NCI-H526 treated with DMSO at 0.1 percent for 48 hours (cell line): Measurements from ENCODE around the gene LDB2.

Experiments
- DNase-seq: peaks from one replicate; lab custom pipeline; 2025; lab: John Stamatoyannopoulos, UW

Gene LDB2

GRCh38 chr4:16721613-16722291 lies 176.7 kb downstream of the LDB2 start:
- no peak for DNase-seq

- DNase-seq: no peak
Observed at GRCh38 chr4:16720761-16721160, 177.7 kb downstream of the LDB2 start.

DNA sequence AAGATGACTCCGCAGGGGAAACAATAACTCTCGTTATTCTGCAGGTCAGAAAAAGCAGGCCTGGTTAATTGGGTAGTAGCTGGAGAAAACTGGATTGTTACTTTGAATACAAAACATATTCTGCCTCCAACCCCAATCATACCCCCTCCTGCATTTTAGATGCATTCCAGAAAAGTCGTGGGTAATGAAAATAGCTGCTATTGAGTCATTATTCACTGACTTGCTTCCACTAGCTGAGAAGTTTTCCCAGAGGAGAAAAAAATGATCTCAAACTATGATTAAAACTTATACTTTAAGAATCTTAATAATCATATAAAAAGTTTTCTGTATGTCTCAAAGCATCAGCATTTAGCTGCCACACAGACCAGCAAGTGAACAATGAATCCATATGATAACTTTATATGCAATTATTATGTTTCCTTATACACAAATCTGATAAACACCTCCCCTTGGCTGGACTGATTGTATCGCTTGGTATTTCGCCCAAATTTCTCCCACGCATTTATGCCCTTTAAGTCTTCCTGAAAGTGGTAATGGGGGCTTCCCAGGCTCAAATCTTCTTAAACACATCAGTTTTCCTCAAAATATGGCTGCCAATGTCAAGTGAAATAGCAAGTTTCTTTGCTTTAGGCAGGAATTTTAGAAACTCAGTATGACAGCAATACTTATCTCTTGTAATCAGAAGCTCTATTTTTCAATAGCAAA lies 181.0 kb downstream of the LDB2 start:
- no peak for DNase-seq

- DNase-seq: no peak
Observed at GRCh38 chr4:16715482-16715881, 183.0 kb downstream of the LDB2 start.

DNA sequence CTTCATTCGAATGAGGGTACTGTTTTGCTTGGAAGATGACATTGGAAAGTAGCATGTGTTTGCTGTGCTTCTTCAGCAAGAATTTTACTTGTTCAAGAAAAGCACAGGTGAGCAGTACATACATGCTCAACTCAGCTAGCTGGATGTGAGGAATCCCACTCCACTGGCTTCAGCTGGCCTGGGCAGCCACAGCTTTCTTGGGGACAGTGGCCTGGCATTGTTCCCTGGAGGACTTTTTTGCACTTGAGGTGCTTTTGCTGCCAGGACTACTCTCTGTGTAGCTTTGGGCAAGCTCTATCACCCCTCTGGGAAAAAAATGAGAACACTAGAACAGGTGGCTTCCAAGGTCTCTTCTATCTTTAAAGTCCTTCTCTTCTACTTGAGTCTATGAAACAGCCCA lies 184.3 kb downstream of the LDB2 start:
- no peak for DNase-seq

DNA sequence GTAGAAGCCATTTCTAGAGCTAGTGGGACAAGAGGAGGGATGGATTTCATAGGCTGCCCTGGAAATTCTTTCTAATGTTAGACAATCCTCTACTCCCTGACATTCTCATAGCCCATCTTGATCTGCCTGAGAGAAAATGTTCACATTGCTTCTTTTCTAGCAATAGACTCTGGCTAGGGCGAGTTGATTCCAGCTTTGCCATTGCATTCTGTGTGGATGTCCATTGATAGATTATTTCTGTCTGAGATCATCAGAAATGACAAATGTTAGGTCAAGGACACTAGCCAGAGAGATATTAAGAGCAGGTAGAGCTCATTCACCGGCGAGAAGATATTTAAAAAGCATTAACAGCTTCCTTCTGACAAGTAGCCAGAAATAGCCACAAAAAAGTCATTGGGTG lies 184.7 kb downstream of the LDB2 start:
- DNase-seq: no peak

DNA sequence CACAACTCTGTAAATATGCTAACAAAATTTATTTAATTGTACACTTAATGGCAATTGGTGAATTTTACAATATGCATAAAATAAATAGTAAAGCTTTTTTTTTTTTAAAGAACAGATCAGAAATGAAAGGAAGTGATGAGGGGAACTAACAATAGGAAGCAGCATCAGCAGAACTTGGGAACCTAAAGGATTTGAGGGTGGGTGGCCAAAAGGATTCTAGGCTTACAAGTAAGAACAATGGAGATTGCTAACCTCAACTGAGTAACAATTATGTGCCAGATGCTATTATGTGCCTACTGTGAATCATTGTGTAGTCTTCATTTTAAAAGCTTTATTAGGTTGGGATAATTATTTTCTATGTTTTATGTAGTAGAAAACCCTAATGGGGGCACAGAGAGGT lies 185.2 kb downstream of the LDB2 start:
- no peak for DNase-seq

DNA sequence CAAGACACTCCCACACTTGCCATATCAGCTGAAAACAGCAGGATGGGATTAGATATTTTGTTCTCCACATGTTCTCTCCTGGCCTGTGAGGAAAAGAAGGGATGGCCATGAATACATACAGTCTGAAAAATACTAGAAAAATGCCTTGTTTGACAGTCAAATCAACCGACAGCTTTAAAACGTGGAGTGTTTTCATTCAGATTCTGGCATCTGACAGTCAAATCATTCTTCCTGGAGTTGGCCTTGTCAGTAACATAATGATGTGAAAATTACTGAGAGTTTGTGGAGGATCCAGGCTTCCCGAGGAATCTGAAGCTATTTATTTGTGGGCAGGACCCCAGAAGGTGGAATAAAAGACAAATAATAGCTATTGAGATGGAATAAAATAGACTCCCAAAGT lies 188.2 kb downstream of the LDB2 start:
- no peak for DNase-seq

DNA sequence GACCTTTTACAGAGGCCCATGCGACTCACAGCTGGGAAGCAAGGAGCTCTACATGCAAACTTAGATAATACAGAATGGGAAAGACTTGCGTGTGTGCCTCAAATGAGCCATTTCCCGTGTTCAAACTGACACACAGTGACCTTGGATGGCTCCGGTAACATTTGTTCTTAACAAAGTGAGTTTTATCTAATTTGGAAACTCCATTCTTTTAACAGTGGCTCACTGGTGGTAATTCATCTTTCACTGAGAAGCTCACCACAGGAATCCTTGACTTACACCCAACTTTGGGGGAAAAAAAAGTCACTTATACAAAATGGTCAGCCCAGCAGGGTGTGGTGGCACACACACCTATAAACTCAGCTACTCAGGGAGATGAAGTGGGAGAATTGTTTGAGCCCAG lies 190.6 kb downstream of the LDB2 start:
- DNase-seq: no peak

- no peak for DNase-seq
Observed at GRCh38 chr4:16706251-16706650, 192.2 kb downstream of the LDB2 start.

DNA sequence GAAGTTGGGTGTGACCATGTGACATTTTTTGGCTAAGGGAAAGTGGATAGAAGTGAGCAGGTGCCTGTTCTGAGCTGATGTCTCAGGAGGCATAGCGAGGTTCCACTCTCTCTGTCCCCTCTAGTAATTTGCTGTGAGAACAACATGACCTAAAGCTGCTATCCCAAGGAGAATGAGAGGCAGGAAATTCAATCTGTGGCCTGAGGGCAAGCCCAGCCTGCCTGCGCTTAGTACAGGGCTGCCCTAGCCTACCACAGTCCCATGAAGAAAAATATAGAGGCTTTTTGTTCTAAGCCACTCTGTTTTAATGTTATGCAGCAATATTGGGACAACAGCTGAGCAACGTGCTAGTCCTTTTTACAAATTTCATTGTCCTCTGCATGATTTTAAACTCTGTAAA lies 193.1 kb downstream of the LDB2 start:
- DNase-seq: no peak

GRCh38 chr4:16704489-16704888 lies 194.0 kb downstream of the LDB2 start:
- DNase-seq: no peak

- DNase-seq: no peak
Observed at GRCh38 chr4:16695896-16696295, 202.5 kb downstream of the LDB2 start.

GRCh38 chr4:16694884-16695276 lies 203.6 kb downstream of the LDB2 start:
- DNase-seq: no peak

- no peak for DNase-seq
Observed at GRCh38 chr4:16694173-16694883, 204.1 kb downstream of the LDB2 start.

DNA sequence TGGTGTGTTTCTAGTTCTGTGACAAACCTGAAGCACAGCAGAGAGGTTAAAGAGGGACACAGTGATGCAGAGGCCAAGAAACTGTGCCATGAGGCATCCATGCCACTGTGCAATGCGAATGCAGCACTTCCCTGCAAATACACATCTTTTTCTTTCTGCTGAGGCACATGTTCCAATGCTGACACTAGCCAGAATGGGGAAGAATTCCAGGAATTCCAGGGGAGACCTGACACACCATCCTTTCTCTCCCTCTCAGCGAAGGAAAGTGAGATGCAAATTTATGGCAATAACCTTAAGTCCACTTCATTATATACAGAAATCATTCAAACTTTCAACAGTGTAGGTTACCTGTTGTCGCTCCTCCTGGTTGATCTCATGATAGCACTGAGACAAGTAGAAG lies 204.8 kb downstream of the LDB2 start:
- no peak for DNase-seq

DNA sequence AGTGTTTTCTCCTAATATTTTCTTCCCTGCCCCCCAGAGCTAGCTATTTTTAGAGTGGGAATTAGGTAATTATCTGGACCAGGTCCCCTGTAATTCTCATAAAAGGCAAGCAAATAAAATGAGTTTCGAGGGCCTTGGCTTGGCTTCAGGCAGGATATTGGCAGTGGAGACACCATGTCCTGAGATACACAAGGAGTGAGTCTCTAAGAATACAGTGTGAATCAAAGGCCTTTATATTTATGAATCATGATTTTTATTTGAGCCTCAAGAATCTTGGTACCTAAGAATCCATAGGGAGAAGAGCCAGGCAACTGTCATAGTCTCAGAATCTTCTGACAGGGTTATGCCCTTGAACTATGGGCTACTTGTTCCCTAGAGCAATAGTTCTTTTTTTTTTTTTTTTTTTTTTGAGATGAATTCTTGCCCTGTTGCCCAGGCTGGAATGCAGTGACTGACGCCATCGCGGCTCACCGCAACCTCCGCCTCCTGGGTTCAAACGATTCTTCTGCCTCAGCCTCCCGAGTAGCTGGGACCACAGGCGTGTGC lies 205.4 kb downstream of the LDB2 start:
- no peak for DNase-seq

- DNase-seq: no peak
Observed at GRCh38 chr4:16692524-16692923, 205.9 kb downstream of the LDB2 start.

DNA sequence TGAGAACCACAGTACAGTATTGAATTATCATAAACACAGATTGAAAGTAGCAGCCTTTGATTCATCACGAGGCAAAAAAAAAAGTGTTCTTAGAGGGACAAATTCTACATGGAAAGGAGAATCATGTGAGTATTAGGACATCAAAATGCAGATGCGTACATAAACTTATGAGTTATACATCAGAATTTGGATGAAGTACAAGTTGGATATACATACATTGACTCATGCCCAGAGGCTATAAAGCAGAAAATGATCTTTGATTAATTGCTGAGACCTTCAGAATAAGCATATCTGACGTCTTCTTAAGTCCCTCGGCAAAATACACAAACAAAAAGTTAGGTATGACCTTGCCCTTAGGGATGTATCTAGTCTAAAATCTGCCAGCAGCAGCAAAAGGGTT lies 206.4 kb downstream of the LDB2 start:
- DNase-seq: no peak

GRCh38 chr4:16691450-16691849 lies 207.0 kb downstream of the LDB2 start:
- no peak for DNase-seq

DNA sequence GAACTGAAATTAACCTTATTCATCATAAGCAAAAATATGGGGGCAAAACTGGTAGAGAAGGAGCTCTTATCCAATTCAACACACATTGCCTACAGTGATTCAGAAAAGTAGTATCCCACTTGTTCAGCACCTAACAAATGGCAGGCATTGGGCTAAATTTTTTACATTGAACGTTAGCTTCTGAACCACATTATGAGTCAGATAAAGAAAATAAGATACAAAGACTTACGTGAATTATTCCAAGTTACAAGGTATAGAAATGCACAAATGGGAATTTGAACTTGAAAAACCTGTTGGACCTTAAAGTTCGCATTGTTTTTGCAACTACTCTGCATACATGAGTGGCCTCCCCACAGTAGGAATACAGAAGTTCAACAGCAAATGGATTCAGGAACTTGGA lies 210.6 kb downstream of the LDB2 start:
- no peak for DNase-seq

DNA sequence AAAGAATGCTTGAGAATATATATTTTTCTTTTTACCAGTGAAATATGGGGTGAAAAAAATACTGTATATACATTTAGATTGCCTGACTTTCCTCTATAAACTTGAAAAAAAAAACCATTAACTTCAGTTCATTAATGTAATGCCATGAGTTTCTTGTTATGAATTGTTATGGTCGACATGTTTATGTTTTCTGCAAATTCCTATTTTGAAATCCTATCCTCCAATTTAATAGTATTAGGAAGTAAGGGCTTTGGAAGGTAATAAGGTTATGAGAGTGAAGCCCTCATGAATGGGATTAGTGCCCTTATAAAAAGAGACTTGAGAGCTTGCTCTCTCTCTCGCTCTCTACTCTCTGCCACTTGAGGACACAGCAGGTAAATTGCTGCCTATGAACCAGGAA lies 211.4 kb downstream of the LDB2 start:
- no peak for DNase-seq

- DNase-seq: no peak
Observed at GRCh38 chr4:16686195-16686594, 212.2 kb downstream of the LDB2 start.
